Naive B cell (primary cell): ENCODE results near the gene FOXO1. TPM values are rescaled to one million over a fixed set of nuclear protein-coding genes. Genes with fewer than 3 reads are reported as not detected.

ENCODE experiments used
- ATAC-seq, 2 donors: fragments of 150-1000 bp; cut with Tn5 transposase; 2 replicates each; pipeline ENCODE4 v1.10.0; 2021; ENCODE audit warnings: low read depth in 2 of 2, mild to moderate bottlenecking in 2 of 2, moderate library complexity in 2 of 2
- DNase-seq: peaks from one replicate; pipeline ENCODE4 v3.0.0; 2022
- H3K27ac Mint-ChIP-seq, 6 donors: one replicate each; pipeline ENCODE4 v1.8.0; 2020 to 2022; ENCODE audit warnings: mild to moderate bottlenecking in 6 of 6, mixed read lengths in 6 of 6, moderate library complexity in 5 of 6, inconsistent platforms in 2 of 6
- H3K27me3 Mint-ChIP-seq, 3 donors: one replicate each; pipeline ENCODE4 v1.8.0; 2021 to 2022; ENCODE audit warnings: mixed read lengths in 3 of 3, mild to moderate bottlenecking in 1 of 3
- H3K36me3 Mint-ChIP-seq, 2 donors: one replicate each; pipeline ENCODE4 v1.8.0; 2020 to 2022; ENCODE audit warnings: mixed read lengths in 2 of 2, inconsistent platforms in 1 of 2, mild to moderate bottlenecking in 1 of 2
- H3K4me1 Mint-ChIP-seq, 3 donors: one replicate each; pipeline ENCODE4 v1.8.0; 2020 to 2022; ENCODE audit warnings: mixed read lengths in 3 of 3, inconsistent platforms in 1 of 3, mild to moderate bottlenecking in 1 of 3, moderate library complexity in 1 of 3
- H3K4me3 Mint-ChIP-seq, 8 donors: one replicate each; pipeline ENCODE4 v1.8.0; 2020 to 2022; ENCODE audit warnings: mild to moderate bottlenecking in 8 of 8, mixed read lengths in 8 of 8, moderate library complexity in 8 of 8, inconsistent platforms in 2 of 8
- H3K9me3 Mint-ChIP-seq, 7 donors: one replicate each; pipeline ENCODE4 v1.8.0; 2020 to 2022; ENCODE audit warnings: mixed read lengths in 7 of 7, mild to moderate bottlenecking in 5 of 7, inconsistent platforms in 2 of 7, moderate library complexity in 1 of 7
- polyA plus RNA-seq, 6 donors: library from polyadenylated mRNA; unstranded; fragments of 300-500 nt; fragmentation: Illumina TruSeq; gene quantifications; one replicate each; pipeline ENCODE4 v1.2.3, GENCODE V29; 2021; ENCODE audit warnings: low read depth in 6 of 6

FOXO1 gene
- polyA plus RNA-seq, 6 donors from 2014 or later: 70.3 to 174 (median 117) TPM

GRCh38 chr13:40553356-40553755 is 113.1 kb downstream of the FOXO1 start:
- ATAC-seq (no peak), DNase-seq (no peak)
- Mint-ChIP-seq H3K27ac (peak overlapping the region in 3 of 6 donors; percentile 61 to 89 (median 73)), H3K9me3 (no peaks in the 10 kb centered on the region), H3K36me3 (peaks cover 9 to 14% of the 10 kb centered on the region in 2 donors), H3K27me3 (no peaks in the 10 kb centered on the region), H3K4me1 (peaks cover 60 to 94% (median 77%) of the 10 kb centered on the region in 3 donors), H3K4me3 (peak overlapping the region in 1 of 8 donors; percentile 9)

- ATAC-seq (no peak), DNase-seq (no peak)
- Mint-ChIP-seq H3K9me3 (no peaks in the 10 kb centered on the region), H3K27me3 (no peaks in the 10 kb centered on the region), H3K4me1 (peaks cover 60 to 91% (median 74%) of the 10 kb centered on the region in 3 donors), H3K36me3 (peaks cover 7 to 14% of the 10 kb centered on the region in 2 donors), H3K4me3 (peak overlapping the region in 1 of 8 donors; percentile 9), H3K27ac (peak overlapping the region in 5 of 6 donors; percentile 46 to 89 (median 61))
Measured at GRCh38 chr13:40552895-40553294, 113.5 kb downstream of the FOXO1 start.

DNA sequence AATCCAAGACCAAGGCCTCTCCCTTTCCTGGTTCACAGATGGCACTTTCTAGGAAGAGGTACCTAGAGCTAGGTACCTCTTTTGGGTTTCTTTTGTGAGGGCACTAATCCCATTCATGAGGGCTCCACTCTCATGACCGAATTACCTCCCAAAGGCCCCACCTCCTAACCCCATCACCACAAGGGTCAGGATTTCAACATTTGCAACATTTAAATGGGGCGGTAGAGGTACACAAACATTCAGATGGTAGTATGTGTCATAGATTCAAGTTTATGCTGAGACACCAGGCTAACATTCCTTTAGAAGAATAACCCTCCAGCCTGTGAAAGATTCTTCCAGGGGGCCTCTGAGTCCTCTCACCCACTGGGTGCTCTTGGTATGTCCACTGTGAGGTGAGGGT is 116.3 kb downstream of the FOXO1 start:
- no peak for ATAC-seq
- Mint-ChIP-seq H3K9me3 (no peaks in the 10 kb centered on the region), H3K4me3 (no peak overlapping the region), H3K27ac (peak overlapping the region in 4 of 6 donors; percentile 66 to 88 (median 67)), H3K27me3 (no peaks in the 10 kb centered on the region), H3K4me1 (peaks cover 43 to 78% (median 73%) of the 10 kb centered on the region in 3 donors), H3K36me3 (peaks cover 0 to 10% of the 10 kb centered on the region in 2 donors)
- no peak for DNase-seq

DNA sequence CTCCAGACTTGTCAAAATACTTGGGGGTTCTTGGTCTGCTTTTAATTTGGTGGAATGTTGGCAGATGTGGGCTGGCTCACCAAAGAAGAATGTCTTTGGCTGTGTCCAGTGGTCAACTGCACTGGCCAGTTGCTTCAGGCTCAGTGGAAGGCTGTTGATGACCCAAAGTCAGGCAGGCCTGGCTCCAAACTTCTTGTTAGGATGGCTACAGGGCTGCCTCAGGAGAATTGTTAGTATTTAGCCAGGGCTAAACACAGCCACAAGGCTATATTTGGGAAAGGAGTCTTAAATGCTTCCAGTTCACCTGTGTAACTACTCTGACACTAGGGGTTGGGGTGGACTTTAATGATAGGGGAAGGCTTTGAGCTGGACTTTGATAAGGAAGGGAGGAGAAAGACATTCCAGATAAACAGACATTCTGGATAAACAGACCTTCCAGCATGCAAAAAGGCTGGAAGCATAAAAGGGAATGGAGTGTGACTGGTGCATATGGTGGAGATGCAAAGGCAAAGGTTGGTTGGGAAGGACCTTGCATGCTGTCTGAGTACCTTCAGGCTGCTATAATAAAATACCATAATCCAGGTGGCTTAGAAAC is 116.8 kb downstream of the FOXO1 start:
- Mint-ChIP-seq H3K36me3 (peaks cover 0 to 8% of the 10 kb centered on the region in 2 donors), H3K27ac (peak overlapping the region in 4 of 6 donors; percentile 0 to 80 (median 45)), H3K4me3 (no peak overlapping the region), H3K27me3 (no peaks in the 10 kb centered on the region), H3K9me3 (no peaks in the 10 kb centered on the region), H3K4me1 (peaks cover 40 to 73% (median 68%) of the 10 kb centered on the region in 3 donors)
- ATAC-seq (no peak), DNase-seq (no peak)

DNA sequence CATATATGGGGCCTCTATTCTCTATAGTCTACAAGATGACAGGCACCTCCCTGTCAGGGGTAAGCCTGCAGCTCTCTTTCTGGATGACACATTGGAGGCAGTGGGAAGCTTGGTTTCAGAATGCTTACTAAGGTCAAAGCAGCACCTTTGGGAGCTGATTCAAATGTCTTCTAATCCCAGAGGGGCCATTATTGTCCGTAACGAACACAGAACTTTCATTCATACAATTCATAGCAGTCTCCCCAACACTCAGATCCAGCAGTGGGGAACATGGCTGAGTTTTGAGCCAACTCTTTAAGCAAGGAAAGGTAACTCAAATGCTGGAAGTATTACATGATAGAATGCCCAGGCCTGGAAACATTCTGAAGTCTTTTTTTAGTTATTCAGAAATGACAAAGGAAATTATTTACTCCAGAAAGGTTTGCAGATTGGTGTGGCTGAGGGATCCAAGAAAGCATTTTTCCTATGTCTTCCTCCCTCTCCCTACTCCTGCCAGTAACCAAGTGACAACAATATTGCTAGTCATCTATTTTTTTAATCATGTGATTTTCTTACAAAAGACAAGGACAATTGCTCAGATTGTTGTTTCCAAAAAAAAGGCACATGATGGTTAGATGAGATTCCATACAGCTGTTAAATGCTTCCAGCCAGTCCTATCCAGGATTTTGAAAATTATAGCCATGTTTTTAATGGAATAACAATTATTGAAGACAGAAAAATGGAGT is 118.7 kb downstream of the FOXO1 start:
- peak overlapping the region in 3 of 6 donors; percentile 2 to 68 (median 57) for H3K27ac Mint-ChIP-seq

DNA sequence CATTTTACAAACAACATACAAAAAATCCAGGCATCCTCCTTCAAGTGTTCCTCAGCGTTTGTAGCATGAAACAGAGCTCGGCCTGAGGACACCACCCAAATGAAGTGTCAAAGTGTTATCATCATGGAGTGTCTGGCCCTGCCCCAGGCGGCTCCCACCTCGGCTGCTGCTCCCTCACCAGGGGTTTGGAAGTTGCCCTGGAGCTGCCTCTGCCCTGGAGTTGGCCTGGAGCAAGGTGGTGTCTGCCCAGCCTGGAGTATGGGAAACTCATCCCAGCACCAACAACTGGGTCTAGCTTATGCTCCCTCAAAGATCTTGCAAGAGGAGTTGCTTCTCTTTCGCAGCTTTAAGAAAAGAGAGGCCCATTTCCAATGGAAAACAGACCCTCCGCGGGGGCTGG is 120.4 kb downstream of the FOXO1 start:
- no peak for DNase-seq
- Mint-ChIP-seq H3K27ac (peak overlapping the region in 2 of 6 donors; percentile 11 to 71), H3K9me3 (no peaks in the 10 kb centered on the region), H3K4me1 (peaks cover 12 to 42% (median 33%) of the 10 kb centered on the region in 3 donors), H3K27me3 (no peaks in the 10 kb centered on the region), H3K36me3 (no peaks in the 10 kb centered on the region), H3K4me3 (no peak overlapping the region)
- ATAC-seq: no peak

More for the DNA sequence above, 118.7 kb downstream of the FOXO1 start:
- Mint-ChIP-seq H3K9me3 (no peaks in the 10 kb centered on the region), H3K4me3 (no peak overlapping the region), H3K27me3 (no peaks in the 10 kb centered on the region), H3K36me3 (no peaks in the 10 kb centered on the region), H3K4me1 (peaks cover 26 to 55% (median 50%) of the 10 kb centered on the region in 3 donors)
- ATAC-seq (no peak), DNase-seq (no peak)

GRCh38 chr13:40540328-40541044 is 126.0 kb downstream of the FOXO1 start:
- ATAC-seq: no peak
- no peaks in the 10 kb centered on the region for H3K27me3 Mint-ChIP-seq
- H3K9me3 Mint-ChIP-seq: no peaks in the 10 kb centered on the region
- no peaks in the 10 kb centered on the region for H3K36me3 Mint-ChIP-seq
- H3K4me1 Mint-ChIP-seq: peaks cover 13 to 30% (median 15%) of the 10 kb centered on the region in 3 donors
- H3K4me3 Mint-ChIP-seq: no peak overlapping the region
- H3K27ac Mint-ChIP-seq: peak overlapping the region in 1 of 6 donors; percentile 1
- DNase-seq: no peak

GRCh38 chr13:40539576-40540327 is 126.7 kb downstream of the FOXO1 start:
- ATAC-seq (no peak), DNase-seq (no peak)
- Mint-ChIP-seq H3K27me3 (no peaks in the 10 kb centered on the region), H3K4me3 (peak overlapping the region in 1 of 8 donors; percentile 30), H3K36me3 (no peaks in the 10 kb centered on the region), H3K4me1 (peaks cover 13 to 32% (median 15%) of the 10 kb centered on the region in 3 donors), H3K27ac (peak overlapping the region in 4 of 6 donors; percentile 1 to 56 (median 38)), H3K9me3 (no peaks in the 10 kb centered on the region)

DNA sequence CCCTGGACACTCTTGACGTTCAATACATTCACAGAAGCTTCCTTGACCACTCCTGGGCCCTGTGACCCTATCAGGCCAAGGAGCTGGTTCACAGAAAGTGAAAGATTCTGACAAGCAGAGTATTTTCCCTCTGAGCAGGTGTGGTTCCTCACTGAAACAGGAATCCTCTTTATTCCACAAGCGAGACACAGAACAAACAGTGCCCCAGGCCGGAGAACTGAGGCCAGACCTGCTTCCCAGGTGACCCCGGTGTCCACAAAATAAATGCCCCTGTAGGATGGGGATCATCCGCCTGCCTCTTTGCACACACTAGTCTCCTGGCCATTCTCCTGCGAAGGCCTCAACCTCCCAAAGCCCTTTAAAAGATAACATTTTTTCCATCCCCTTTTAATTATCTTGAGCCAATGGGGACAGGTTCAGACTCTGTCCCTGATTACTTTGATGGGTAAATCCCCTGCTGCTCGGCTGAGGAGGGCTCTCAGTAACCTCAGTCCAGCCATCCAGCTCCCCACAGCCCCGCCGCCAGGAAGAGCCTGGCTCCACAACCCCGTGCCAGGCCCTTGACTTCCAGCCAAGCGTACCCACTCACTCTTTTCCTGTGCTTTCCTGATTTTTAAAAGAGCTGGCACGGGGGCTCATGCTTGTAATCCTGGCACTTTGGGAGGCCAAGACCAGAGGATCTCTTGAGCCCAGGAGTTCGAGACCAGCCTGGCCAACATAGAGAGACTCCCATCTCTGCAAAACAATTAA is 129.1 kb downstream of the FOXO1 start:
- Mint-ChIP-seq H3K4me1 (peaks cover 13 to 51% (median 21%) of the 10 kb centered on the region in 3 donors), H3K27ac (peak overlapping the region in 2 of 6 donors; percentile 26 to 30), H3K27me3 (no peaks in the 10 kb centered on the region), H3K36me3 (no peaks in the 10 kb centered on the region), H3K9me3 (no peaks in the 10 kb centered on the region), H3K4me3 (peak overlapping the region in 1 of 8 donors; percentile 29)
- ATAC-seq (no peak), DNase-seq (no peak)

GRCh38 chr13:40536443-40537113 is 129.9 kb downstream of the FOXO1 start:
- Mint-ChIP-seq H3K27ac (peak overlapping the region in 1 of 6 donors; percentile 47), H3K4me1 (peaks cover 13 to 59% (median 27%) of the 10 kb centered on the region in 3 donors), H3K27me3 (no peaks in the 10 kb centered on the region), H3K4me3 (peak overlapping the region in 1 of 8 donors; percentile 70), H3K36me3 (no peaks in the 10 kb centered on the region), H3K9me3 (no peaks in the 10 kb centered on the region)
- no peak for ATAC-seq
- no peak for DNase-seq

- H3K36me3 Mint-ChIP-seq: no peaks in the 10 kb centered on the region
- H3K4me1 Mint-ChIP-seq: peaks cover 13 to 62% (median 27%) of the 10 kb centered on the region in 3 donors
- ATAC-seq: no peak
- H3K27me3 Mint-ChIP-seq: no peaks in the 10 kb centered on the region
- no peak overlapping the region for H3K4me3 Mint-ChIP-seq
- H3K27ac Mint-ChIP-seq: peak overlapping the region in 2 of 6 donors; percentile 65 to 89
- no peak for DNase-seq
- peaks cover 0 to 2% (median 0%) of the 10 kb centered on the region in 7 donors for H3K9me3 Mint-ChIP-seq
Measured at GRCh38 chr13:40535345-40535836, 131.1 kb downstream of the FOXO1 start.

DNA sequence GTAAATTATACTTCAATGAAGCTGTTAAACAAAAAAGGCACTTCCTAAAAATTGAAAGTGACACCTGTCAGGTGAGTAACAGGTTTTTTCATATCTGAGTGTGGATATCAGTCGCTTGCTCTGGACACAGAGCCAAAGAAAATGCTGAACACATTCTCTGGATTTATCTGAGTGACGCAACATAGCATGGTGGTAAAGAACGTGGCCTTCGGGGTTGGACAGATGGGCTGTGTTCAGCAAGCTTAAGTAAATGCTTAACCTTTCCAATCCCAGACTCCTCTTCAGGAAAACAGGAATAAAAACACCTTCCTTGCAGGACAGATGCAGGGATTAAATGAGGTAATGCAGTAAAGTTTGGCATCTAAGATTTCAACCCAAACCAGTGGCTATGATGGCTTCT is 132.0 kb downstream of the FOXO1 start:
- H3K9me3 Mint-ChIP-seq: peaks cover 0 to 4% (median 0%) of the 10 kb centered on the region in 7 donors
- no peaks in the 10 kb centered on the region for H3K36me3 Mint-ChIP-seq
- ATAC-seq: no peak
- H3K4me3 Mint-ChIP-seq: no peak overlapping the region
- H3K27me3 Mint-ChIP-seq: no peaks in the 10 kb centered on the region
- peaks cover 10 to 62% (median 24%) of the 10 kb centered on the region in 3 donors for H3K4me1 Mint-ChIP-seq
- no peak for DNase-seq
- no peak overlapping the region for H3K27ac Mint-ChIP-seq
